GM18868 (cell line): ENCODE results near the gene TMED4.
A peak's percentile ranks its signal among the peaks of the same experiment; 100 is the strongest.
"Not testable (repeated sequence)": the region's sequence is repeated elsewhere in the genome, so short reads cannot be mapped to it uniquely, and the experiment has no call there.

Source experiments
- ATAC-seq: cut with Tn5 transposase; IDR thresholded peaks from one replicate; pipeline ENCODE4 v1.9.1; 2021; ENCODE audit warnings: mild to moderate bottlenecking, moderate library complexity; ENCODE audit not compliant: unreplicated experiment

Gene TMED4

DNA sequence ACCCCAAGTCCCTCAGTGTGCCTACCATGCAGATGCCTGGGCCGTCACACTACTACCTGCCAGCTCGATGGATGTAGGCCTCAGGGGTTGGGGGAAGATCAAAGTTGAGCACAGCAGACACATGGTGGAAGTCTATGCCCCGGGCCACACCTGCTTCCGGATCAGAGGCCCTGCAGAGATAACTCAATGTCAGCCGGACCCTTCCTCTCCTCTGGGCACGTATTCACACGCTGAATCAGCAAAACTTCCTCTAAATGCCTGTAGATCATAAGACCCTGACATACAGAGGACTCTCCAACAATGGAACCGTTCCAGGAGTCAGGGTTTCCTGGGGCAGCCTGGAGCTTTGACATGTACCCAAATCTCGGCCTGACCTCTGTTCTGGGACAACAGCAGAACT is 12.1 kb downstream of the TMED4 start:
- ATAC-seq, result no peak

DNA sequence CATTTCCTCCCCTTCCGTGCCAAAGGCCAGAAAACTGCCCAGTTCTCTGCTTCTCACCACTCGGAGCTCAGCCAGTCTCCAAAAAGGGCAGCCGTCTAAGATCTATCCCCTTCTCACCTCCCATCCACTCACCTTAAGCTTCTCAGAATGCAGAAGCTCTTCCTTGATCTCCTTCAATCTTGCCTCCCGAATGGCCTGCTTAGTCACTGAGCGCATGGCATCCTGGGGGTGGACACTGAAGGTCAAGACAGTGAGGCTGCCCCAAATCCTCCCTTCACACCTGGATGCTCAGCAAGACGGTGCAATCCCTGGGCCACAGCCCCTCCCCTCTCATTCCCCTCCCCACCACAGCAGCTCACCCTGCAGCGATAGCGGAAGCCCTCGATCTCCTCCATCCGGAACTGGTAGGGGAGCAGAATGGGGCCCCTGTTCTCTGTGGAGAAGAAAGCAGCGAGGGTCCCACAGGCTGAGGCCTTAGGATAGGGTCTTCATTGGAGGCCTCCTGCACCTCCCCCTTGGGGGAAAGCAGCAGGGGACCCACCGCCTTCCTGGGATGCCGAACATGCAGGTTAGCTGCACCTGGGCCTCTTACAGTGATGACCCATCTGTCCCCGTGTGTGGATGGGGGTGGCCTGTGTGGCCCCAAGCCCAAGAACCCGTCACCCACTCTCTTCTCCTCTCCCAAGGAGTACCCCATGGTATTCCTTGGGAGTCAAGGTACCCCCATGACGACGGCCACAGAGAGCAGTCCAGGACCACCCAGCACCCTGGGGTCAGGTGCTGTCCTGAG is 13.1 kb downstream of the TMED4 start:
- no peak for ATAC-seq

DNA sequence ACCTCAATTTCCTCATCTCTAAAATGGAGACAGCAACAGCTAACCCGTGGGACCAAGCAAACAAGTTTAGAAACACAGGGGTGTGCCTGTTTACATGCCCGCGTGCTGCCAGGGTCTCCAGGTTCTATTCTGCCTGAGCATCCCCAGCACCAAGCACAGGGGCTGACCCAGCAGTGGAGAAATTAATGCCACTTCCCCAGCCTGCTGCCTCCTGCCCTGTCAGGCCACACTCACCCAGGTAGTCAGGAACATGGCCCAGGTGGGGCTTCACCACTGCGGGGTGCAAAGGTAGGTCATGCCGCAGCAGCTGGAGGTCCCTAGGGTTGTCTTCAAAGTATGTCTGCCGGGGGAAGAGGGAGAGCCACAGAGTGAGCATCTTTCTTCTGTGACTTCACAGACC is 14.1 kb downstream of the TMED4 start:
- ATAC-seq, result no peak

DNA sequence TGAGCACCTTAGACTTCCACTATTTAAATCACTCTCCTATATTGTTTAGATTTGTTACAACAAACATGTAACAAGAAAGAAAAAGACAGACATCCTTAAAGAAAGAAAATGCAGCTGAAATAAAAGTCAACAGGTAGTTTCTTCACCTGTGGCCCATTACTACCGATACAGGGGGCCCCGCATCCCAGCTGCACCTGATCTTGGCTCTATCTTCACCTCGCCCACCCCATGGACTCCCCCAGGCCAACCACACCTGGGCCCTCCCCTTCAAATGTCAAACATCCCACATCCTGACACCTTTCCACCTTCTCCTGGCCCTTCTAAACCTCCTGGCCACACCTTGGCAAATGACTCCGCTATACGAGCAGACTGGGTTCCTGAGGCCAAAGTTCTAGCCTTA is 15.4 kb downstream of the TMED4 start:
- ATAC-seq, result no peak

DNA sequence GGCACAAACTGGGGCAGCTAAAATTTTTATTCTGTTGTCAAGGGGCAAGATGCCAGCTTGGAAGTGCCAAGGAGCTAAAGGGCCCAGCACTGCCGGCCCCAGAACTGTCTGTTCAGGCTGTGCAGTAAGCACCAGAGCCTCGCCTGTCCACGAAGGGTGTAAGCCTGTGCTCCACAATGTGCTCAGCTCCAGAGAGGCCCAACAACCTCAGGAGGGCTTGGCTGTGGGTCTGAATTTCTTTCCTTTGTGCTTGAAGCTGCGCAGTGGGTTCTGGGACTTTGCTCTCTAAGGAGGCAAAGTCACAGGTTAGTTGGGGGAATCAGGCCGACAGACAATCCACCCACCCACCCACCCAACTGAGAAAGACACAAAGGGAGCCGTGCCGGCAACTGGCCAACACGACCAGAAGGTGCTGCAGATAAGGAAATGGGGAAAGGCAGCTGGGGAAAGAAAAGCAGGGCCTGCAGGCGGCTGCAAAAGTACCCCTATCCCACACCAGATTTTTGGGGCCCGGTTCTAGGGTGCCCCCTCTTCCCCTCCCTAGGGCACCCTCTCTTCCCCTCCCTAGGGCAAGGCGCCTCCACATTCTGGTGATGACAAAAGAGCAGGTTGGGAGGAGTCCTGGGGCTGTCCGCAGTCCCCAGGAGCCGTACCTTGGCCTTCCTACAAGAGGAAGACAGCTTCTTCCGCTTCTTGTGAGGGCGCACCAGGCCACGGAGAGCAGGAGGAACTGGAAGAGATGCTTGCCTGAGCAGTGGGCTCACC is 16.1 kb downstream of the TMED4 start:
- peak; percentile 28 for ATAC-seq

DNA sequence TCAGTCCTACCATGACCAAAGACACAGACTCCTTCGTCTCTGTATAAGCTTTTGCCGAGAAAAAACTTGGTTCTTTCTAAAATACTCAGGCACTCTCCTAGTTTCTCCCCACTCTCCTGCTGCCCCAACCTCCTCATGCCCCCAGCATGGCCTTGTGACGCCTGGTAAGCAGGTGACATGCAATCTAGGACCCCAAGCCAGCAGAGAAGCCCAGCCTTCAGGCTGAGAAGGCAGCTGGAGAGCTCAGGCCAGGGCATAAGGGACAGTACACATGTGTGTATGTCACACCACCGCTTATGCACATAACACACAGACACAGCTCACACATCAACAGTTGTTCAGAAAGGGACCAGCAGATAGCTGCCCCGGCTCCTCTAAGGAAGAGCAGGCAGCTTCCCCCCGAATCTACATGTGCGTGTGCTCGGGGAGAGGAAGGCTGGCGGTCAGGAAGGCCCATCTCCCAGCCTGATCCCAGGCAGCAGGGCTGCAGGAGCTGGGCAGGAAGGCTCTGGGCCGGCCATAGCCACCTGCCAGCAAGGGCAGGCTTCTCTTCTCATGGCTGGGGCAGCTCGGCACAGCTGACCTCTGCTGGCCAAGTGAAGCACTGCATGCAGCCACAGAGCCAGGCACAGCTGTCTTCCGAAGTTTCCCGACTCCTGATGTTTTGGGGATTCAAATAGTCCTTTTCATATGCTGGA is 16.8 kb downstream of the TMED4 start:
- peak; percentile 74 for ATAC-seq

DNA sequence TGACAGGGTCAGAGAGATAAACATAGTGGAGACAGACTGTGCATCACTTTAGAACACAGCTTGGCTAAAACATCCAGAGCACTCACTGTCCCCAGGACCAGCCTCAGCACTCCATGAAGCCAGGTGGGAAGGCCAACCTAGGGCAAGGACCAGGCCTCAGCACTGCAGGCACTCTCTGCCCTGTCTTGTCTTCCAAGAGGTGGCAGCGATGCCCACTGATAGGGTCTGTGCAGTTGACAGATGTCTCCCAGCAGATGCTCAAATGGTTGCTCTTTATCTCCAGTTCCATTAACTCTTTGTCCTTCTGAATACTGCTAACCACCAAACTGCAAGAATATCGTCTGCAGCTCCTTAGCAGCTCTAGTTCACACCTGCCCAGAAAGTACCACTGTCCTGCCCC is 17.4 kb downstream of the TMED4 start:
- no peak for ATAC-seq

DNA sequence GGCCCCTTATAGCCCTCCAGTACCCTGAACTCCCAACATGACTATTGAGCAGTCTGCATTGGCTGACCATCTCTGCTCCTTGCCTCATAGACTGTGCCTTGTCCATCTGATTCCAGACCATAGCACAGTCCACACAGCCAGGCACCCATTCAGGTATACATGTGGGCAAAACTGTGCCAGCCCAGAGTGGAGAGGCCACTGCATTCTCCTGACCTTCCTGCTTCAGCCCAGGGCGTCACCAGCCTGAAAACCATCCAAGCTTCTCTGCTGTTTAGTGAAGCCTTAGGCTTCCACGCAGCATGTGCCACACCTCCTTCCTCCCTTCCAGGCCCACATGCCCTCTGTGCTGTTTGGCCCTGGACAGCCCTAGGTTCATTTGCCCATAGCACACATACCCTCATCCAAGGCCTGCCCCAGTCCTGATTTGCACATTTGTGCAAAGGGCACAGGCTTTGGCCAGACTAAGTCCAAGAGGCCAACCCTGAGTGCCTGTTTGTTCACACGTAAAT is 18.8 kb downstream of the TMED4 start:
- ATAC-seq, result no peak

DNA sequence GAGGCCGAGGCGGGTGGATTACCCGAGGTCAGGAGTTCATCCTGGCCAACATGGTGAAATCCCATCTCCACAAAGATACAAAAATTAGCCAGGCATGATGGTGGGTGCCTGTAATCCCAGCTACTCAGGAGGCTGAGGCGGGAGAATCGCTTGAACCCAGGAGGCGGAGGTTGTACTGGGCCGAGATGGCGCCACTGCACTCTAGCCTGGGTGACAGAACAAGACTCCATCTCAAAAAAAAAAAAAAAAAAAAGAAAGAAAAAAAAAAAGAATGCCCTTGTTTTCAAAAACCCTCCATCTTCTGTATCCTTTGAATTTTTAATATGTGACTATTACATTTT is 19.4 kb downstream of the TMED4 start:
- not testable (repeated sequence) for ATAC-seq

DNA sequence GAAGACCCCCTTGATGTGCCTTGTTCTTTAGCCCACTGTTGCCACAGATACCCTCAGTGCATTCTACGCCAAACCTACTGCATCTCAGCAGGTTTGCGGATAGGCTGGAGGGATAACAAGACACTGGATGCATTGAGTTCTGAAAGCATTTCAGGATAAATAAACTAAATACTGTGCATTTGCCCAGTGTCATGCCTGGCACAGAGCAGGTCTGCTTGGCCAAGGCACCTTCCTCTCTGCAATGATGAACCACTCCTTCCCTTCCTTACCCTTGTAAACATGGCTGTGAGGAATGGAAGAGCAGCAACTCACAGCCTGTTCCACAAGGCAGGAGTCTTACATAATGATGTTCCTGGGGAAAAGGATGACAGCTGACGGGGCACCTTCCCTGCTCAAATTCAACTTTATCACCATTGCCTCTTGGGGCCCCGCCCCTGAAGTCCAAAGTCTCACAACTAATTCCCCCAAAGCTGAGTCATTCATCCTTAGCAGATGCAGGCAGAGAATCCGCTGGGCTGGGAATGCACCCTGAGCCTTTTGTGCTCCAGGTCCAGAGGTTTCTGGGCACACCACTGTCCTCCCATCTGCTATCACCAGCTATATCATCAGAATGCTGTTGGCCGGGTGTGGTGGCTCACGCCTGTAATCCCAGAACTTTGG is 19.9 kb downstream of the TMED4 start:
- no peak for ATAC-seq

DNA sequence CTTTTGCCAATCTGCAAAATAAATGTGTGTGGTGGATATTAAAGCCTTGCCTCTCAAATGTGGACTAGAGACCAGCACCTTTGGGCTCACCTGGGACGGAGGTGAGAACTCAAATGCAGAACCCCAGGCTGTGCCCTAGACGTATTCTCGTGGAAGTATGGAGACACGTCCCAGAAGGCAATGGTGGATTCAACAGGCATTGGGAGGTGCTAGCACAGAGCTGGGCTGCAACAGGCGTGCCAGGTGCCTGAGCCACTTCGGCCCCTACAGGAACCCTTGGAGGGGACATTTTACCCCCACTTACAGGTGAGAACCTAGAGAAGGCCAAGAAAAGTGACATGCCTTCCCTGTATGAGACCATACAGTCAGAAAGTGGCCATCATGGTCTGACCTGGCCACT is 20.6 kb downstream of the TMED4 start:
- no peak for ATAC-seq

DNA sequence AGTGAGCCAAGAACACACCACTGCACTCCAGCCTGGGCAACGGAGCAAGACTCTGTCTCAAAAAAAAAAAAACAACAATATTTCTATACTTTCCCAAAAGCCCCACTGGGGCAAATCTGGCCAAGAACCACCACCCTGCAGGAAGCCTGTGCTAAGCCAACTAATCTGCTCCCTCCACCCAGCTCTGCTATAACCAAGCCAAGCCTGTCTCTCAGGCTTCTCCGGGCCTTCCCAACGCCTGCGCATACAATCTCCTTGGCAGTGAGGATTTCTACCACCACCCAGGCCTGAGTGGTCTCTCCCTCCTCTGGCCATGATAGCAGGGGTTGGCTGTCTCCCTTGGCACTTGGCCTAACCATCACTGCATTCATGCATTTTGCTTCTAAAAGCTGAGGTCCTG is 22.5 kb downstream of the TMED4 start:
- ATAC-seq, result no peak

DNA sequence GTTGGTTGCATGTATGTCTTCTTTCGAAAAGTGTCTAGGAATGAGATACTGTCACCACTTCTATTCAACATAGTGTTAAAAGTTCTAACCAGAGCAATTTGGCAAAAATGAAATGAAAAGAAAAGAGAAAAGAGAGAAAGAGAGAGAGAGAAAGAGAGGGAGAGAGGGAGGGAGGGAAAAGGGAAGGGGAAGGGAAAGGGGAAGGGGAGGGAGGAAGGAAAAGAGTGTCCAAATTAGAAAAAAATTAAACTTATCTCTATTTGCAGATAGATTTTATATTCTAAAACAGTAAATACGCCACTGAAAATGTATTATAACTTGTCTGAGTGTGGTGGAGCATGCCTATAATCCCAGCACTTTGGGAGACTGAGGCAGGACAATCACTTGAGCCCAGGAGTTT is 24.5 kb downstream of the TMED4 start:
- ATAC-seq, result no peak

DNA sequence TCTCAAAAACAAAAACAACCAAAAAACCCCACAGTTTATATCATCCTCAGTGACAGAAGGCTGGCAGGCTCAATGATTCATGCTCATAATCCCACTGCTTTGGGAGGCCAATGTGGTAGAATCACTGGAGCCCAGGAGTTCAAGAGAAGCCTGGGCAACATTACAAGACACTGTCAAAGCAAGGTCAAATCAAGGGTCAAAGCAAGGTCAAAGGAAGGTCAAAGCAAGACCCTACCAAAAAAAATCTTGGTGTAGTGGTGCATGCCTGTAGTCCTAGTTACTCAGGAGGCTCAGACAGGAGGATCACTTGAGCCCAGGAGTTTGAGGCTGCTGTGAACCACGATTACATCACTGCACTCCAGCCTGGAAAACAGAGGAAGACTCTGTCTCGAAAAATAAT is 26.7 kb downstream of the TMED4 start:
- no peak for ATAC-seq

DNA sequence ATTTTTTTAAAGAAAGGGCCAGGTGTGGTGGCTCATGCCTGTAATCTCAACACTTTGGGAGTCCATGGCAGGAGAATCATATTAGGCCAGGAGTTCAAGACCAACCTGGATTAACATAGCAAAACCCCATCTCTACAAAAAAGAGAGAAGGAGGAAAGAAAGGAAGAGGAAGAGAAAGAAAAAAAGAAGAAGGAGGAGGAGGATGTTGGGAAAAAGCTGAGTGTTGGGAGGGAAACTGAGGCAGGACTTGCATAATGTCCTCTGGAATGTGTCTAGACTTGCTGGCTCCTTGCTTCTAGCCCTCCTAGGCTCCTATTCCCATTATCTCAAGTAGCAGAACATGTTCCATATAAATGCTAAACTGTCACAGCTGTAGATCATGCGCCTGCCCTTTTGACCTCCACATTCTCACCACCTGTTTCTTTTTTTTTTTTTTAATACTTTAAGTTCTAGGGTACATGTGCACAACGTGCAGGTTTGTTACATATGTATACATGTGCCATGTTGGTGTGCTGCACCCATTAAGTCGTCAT is 29.5 kb downstream of the TMED4 start:
- not testable (repeated sequence) for ATAC-seq

DNA sequence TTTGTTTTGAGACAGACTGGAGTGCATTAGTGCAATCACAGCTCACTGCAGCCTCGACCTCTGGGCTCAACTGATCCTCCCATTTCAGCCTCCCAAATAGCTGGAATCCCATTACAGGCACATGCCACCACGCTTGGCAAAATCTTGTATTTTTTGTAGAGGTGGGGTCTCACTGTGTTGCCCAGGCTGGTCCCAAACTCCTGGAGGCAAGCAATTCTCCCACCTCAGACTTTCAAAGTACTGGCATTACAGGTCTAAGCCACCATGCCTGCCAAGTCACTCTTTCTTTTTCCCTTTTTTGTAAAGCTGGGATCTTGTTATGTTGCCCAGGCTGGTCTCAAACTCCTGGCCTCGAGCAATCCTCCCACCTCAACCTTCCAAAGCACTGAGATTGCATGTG is 32.6 kb downstream of the TMED4 start:
- no peak for ATAC-seq

DNA sequence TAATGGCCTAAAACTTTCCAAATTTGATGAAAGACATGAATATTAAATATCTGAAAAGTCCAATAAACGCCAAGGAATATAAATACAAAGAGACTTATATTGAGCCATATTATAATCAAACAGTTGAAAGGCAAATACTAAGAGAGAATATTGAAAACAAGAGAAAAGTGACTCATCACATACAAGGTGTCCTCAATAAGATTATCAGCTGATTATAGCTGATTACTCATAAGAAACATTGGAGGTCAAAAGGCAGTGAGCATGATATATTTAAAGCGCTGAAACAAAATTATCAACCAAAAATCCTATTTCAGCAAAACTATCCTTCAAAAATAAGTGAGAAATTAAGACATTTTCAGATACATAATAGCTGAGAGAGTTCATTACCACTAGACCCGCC is 33.1 kb downstream of the TMED4 start:
- no peak for ATAC-seq

DNA sequence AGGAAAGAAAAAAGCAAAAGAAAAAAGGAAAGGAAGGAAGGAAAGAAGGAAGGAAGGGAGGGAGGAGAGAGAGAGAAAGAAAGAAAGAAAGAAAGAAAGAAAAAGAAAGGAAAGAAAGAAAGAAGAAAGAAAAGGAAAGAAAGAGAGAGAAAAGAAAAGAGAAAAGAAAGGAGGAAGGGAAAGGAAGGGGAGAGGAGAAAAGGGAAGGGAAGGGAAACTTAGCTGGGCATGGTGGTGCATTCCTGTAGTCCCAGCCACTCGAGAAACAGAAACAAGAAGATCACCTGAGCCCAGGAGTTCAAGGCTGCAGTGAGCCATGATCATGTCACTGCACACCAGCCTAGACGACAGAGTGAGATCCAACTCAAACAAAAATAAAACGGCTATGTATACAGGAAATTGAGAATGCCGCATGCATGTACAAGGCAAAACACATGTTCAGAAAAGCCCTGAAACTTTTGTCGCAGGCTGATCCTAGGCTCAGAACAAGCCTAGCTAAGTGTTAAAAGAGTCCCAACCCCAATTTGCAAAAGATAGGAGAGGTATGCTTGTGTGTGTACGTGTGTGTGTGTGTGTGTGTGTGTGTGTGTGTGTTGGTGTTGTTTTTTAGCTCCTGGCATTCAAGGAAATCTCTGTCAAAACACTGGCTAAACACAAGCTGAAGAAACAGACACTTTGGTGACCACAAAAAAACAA is 34.3 kb downstream of the TMED4 start:
- ATAC-seq, result no peak

DNA sequence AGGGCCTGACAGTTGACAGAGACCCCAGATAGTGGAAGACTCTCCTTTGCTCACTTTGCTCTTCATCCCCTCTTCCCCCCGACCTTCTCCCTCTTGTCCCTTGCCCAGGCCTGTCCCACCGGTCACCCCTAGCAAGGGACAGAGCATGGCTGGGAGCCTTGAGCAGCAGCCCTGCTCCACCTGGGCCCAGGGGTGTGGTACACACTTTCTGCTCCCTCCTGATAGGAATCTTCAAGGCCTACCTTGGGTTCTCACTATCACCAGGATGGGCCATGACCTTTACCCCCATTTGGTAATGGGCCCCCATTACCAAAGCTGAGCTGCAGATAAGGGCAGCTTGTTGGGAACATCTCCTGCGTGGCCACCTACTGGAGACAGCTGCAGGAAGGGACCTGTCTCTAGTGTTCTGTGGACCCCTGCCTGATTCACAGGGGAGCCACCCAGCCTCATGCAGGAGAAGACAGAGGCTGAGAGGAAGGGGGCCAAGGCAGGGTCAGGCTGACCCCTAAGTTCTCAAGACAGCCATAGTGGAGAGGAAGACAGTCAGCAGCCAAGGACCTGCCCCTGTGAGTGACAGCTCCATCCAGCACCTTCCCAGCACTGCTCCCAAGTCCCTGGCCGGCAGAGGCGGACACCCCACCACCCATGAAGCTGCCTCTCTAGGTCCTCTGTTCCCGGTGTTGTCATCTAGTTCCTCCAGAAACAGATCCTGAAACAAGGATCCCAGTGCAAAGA is 40.0 kb downstream of the TMED4 start:
- no peak for ATAC-seq
